OCI-M2 (cell line): ENCODE measurements around the gene DLEC1.

Experiments
- DNase-seq: peaks from one replicate; lab custom pipeline; 2025; ENCODE audit not compliant: unreplicated experiment; lab: John Stamatoyannopoulos, UW

Gene DLEC1, protein sequence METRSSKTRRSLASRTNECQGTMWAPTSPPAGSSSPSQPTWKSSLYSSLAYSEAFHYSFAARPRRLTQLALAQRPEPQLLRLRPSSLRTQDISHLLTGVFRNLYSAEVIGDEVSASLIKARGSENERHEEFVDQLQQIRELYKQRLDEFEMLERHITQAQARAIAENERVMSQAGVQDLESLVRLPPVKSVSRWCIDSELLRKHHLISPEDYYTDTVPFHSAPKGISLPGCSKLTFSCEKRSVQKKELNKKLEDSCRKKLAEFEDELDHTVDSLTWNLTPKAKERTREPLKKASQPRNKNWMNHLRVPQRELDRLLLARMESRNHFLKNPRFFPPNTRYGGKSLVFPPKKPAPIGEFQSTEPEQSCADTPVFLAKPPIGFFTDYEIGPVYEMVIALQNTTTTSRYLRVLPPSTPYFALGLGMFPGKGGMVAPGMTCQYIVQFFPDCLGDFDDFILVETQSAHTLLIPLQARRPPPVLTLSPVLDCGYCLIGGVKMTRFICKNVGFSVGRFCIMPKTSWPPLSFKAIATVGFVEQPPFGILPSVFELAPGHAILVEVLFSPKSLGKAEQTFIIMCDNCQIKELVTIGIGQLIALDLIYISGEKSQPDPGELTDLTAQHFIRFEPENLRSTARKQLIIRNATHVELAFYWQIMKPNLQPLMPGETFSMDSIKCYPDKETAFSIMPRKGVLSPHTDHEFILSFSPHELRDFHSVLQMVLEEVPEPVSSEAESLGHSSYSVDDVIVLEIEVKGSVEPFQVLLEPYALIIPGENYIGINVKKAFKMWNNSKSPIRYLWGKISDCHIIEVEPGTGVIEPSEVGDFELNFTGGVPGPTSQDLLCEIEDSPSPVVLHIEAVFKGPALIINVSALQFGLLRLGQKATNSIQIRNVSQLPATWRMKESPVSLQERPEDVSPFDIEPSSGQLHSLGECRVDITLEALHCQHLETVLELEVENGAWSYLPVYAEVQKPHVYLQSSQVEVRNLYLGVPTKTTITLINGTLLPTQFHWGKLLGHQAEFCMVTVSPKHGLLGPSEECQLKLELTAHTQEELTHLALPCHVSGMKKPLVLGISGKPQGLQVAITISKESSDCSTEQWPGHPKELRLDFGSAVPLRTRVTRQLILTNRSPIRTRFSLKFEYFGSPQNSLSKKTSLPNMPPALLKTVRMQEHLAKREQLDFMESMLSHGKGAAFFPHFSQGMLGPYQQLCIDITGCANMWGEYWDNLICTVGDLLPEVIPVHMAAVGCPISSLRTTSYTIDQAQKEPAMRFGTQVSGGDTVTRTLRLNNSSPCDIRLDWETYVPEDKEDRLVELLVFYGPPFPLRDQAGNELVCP (N-terminal part only)

GRCh38 chr3:38039101-38039898, at the start of gene DLEC1:
Gene DLEC1, plus strand, starts transcription at chr3:38039208. Its CDS starts 18 bp downstream, at chr3:38039226.
- no peak for DNase-seq

GRCh38 chr3:37989821-37990480, 49.1 kb upstream of the DLEC1 start:
- DNase-seq: no peak

DNA sequence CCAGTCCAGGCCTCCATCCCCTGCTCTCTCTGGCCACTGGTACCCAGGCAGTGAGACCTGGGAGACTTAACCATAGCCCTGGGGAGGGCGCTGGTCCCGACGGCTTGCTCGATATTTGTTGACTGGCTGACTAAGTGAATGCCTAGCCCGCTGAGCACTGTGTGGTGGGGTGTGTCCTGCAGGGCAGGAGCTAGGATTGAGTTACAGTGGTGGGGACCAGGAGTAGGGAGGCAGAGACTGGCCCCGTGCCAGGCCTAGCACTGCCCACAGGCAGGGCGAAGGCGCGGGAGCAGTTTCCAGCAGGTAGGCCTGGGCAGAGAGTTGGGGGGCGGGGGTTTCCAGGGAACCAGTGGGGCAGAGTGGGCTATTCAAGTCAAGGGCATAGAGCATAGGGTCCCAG, 48.5 kb upstream of the DLEC1 start, which contains the start of gene VILL:
VILL (plus strand) TSS at position 260 of the 400 bp plus-strand sequence. CDS start 2,887 bp downstream, outside the sequence.
- no peak for DNase-seq

GRCh38 chr3:37991109-37991508, 47.9 kb upstream of the DLEC1 start:
- DNase-seq: no peak

DNA sequence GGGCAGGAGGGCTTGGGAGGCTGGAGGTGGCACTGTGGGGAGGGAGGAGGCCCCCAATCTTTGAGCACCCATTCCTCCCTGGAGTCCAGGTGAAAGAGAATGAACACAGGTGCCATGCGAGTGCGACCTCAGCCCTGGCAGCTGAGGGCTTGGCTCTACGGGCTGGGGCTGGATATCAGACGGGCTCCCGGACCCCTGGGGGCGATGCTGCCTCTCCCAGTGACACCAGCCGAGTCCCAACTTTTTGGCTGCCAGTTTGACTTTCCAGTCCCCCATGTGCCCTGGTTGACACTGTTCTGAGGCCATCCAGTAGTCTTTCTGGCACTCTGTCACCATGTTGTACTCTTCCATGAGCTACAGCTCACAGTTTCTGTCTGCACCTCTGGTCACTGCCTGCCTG, 47.2 kb upstream of the DLEC1 start:
- no peak for DNase-seq

DNA sequence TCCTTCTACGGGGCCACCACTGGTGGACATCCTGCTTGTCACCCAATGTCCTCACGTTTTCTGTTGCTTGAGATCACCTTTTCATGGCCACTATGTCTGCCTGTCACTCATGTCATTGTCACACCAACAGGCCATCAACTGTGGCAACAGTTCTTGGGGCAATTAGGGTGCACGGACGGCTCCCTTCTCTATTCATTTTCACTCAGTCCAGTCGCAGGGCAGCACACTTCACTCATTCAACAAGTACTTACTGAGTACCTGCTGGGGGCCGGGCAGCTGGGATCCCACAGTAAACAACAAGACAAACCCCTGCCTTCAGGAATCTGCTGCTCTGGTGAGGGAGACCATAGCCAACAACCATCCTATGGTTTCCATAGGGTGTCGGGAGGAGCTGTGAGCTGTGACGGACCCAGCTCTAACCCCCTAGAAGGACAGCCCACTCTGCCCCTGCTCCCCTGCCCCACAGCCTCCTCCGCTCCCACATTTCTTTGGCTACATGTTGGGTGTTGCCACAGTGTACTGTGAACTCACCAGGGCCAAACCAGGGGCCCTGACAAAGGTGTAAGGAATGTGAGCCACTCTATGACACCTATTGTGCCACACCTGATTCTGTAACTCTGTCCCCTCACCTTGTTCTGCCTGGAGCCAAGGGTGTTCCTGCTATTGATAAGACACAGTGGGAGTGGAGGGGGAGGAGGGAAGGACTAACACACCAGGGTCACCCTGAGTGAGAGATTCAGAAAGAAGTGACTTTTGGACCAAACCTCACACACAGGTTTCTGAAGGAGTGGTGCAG, 46.5 kb upstream of the DLEC1 start:
- no peak for DNase-seq

DNA sequence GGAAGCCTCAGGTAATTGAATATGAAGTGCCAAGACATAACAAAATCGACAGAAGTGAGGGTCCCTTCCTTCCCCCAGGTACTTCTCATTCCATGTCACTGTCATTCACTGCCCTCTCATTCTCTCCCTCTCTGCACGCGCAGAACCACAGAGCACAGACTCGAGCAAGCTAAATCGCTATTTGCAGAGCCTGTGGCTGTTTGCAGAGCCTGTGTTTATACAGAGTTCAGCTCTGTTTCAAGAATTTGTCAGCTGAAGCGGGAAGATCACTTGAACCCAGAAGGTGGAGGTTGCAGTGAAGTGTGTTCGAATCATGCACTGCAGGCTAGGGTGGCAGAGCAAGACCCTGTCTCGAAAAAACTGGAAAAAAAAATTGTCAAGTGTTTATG, 45.9 kb upstream of the DLEC1 start:
- no peak for DNase-seq

GRCh38 chr3:37993460-37993819, 45.6 kb upstream of the DLEC1 start:
- DNase-seq: no peak

GRCh38 chr3:37993820-37994638, 45.0 kb upstream of the DLEC1 start:
- DNase-seq: no peak

DNA sequence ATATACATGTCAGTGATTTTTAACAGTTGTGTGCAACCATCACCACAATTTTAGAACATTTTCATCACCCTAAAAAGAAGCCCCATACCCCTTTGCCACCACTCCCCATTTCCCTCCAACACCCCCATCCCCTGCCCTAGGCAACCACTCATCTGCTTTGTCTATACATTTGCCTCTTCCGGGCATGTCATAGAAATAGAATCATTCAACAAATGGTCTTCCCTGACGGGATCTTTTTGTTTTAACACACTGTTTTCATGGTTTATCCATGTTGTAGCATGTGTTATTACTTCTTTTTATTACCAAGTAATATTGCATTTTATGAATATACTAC, 44.4 kb upstream of the DLEC1 start:
- DNase-seq: no peak

DNA sequence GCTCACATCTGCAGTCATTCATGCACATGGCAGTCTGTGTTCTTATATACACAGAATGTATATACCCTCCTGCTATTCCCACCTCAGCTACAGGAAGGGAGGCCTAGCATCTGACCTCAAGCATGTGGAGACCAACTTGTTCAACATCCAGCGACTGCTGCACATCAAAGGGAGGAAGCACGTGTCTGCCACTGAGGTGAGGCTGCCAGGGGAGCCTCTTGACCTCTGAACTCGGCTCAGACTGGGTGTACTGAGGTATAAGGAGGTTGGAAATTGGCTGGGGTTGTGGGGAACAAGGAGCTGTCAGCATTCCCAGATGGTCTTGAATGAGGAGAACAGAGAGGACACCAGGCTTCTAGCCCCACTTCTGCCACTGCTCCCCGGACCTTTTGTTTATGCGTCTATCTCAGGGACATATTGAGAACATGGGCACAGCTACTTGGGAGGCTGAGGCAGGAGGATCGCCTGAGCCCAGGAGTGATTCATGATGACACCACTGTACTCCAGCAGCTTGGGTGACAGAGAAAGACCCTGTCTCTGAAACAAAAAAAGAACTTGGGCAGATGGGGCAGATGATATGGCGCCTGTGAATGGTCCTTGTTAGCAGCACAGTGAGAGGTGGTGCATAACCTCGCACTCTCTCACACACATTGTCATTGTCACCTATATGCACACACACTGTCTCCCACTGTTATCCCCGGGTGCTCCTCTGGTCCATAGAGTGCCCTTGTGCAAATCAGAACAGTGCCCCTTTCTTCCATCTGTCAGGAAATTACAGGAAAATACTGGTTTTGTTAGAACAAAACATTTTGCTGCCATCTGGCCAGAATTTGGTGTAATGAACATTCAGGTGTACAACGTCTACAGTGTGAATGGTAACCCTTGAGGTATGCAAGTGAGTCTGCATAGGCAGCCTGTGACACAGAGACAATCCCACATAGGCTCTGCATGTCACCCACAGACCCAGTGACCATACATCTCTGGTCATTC, 43.1 kb upstream of the DLEC1 start:
- no peak for DNase-seq

GRCh38 chr3:37996785-37997301, 42.2 kb upstream of the DLEC1 start:
- DNase-seq: peak; percentile 30

- no peak for DNase-seq
Observed at GRCh38 chr3:37997342-37997741, 41.7 kb upstream of the DLEC1 start.

DNA sequence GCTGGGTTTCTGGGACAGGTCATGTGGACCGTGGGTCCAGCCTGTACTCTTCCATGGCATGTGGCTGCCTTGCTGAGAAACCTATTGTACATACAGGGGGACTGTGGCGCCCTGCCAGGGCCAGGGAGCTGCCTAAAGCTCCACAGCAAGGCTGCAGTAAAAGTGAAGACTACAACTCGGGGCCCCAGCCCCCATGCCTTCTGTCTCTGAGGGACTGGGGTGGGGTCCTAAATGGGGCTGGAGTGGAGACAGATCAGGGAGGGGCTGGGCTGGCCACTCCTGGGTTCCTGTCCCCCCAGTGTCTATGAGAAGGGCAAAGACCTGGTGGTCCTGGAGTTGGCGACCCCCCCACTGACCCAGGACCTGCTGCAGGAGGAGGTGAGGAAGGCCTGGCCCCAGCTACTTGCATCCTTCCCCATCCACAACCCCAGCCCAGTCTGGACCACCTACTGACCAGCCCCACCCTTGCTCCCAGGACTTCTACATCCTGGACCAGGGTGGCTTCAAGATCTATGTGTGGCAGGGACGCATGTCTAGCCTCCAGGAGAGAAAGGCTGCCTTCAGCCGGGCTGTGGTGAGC, 41.1 kb upstream of the DLEC1 start:
- no peak for DNase-seq

GRCh38 chr3:37999836-38000235, 39.2 kb upstream of the DLEC1 start:
- DNase-seq: no peak

DNA sequence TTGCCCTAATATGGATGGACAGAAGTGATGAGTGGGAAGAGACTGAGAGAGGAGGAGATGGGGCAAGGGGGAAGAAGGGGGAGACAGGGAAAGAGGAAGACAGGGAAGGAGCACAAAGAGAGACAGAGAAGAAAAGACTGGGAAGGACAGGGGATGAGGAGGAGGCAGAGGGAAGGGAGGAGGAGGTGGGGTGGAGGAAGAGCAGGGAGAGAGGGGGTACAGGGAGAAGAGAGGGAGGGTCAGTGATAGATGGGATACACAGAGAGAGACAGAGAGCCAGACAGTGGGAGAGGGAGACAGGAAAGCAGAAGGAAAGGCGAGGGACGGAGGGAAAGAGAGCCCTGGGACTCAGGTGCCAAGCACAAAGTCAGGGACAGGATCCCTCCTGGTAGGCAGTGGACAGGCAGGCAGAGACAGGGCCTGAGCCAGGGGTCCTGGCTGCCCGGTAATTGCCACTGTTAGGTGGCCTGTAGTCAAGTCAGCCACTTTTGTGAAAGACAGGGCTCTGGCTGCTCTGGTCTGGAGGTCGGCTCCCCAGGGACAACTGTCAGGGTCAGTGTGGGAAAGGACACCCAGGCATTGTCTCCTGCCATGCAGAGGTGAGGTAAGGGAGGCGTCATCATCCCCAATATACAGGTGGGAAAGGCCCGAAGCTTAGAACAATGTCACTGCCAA, 38.6 kb upstream of the DLEC1 start:
- no peak for DNase-seq
